Spinal cord (tissue), 10 donors: ENCODE data around the gene PRSS33. TPM values are rescaled to one million over a fixed set of nuclear protein-coding genes. Genes with fewer than 3 reads are reported as not detected.

Experiments
- DNase-seq, 6 donors: peaks; one replicate each; pipeline versions ENCODE4 v3.0.0 to v3.0.0-alpha.2; 2013 to 2015; ENCODE audit warnings: low spot score in 6 of 6, low read depth in 4 of 6
- H3K27ac ChIP-seq: one replicate; pipeline ENCODE4 v1.5.1; 2013; ENCODE audit warnings: low read depth, low read length, control low read depth
- H3K27me3 ChIP-seq: one replicate; pipeline ENCODE4 v1.6.1; 2013; ENCODE audit warnings: low read length; ENCODE audit not compliant: control insufficient read depth, insufficient read depth
- H3K36me3 ChIP-seq: one replicate; pipeline ENCODE4 v1.6.1; 2013; ENCODE audit warnings: low read length; ENCODE audit not compliant: control insufficient read depth, insufficient read depth
- H3K4me1 ChIP-seq: one replicate; pipeline ENCODE4 v1.6.1; 2013; ENCODE audit warnings: low read length; ENCODE audit not compliant: control insufficient read depth, insufficient read depth
- H3K4me3 ChIP-seq: one replicate; pipeline ENCODE4 v1.5.1; 2013; ENCODE audit warnings: low read depth, low read length, control low read depth
- H3K9me3 ChIP-seq: one replicate; pipeline ENCODE4 v1.6.1; 2013; ENCODE audit warnings: low read length; ENCODE audit not compliant: control insufficient read depth, insufficient read depth
- WGBS: methylation state at CpG from one replicate; pipeline ENCODE4 v1.1.5; 2013; ENCODE audit warnings: missing lambda C conversion rate; ENCODE audit not compliant: insufficient coverage; 5-methylcytosine and 5-hydroxymethylcytosine counted together
- polyA plus RNA-seq, 2 donors: library from polyadenylated mRNA; unstranded; fragments of 120-200 nt; gene quantifications; one replicate each; pipeline ENCODE4 v1.2.1, GENCODE V29; 2013; ENCODE audit not compliant: insufficient read length in 2 of 2
- total RNA-seq, 2 donors: library from RNA; depleted of rRNA in 1 of 2; stranded (reverse); fragments of 120-200 nt in 1 of 2; fragments of >200 nt in 1 of 2; gene quantifications; one replicate each; pipeline versions ENCODE4 v1.2.3 to v1.2.4, GENCODE V29; 2013 to 2014
- donor health status: healthy.

Gene PRSS33
- total and polyA plus RNA-seq, 4 donors = 0.17 to 0.24 (median 0.21) TPM; not detected in 1

GRCh38 chr16:2786826-2787151, 571 bp downstream of the PRSS33 start:
- Histone ChIP-seq H3K27me3 (peaks cover 37% of the 10 kb centered on the region), H3K36me3 (no peaks in the 10 kb centered on the region), H3K4me3 (no peak overlapping the region), H3K4me1 (peaks cover 18% of the 10 kb centered on the region), H3K9me3 (no peaks in the 10 kb centered on the region), H3K27ac (no peak overlapping the region)
- no peak for DNase-seq
- 32% methylated on average over 2 of the region's 3 CpGs for WGBS

- H3K9me3 ChIP-seq = no peaks in the 10 kb centered on the region
- no peak for DNase-seq
- peaks cover 18% of the 10 kb centered on the region for H3K4me1 ChIP-seq
- no peaks in the 10 kb centered on the region for H3K36me3 ChIP-seq
- WGBS = 78% methylated on average over 12 of the region's 15 CpGs
- H3K27ac ChIP-seq = no peak overlapping the region
- H3K4me3 ChIP-seq = no peak overlapping the region
- peaks cover 37% of the 10 kb centered on the region for H3K27me3 ChIP-seq
Measured at GRCh38 chr16:2786061-2786825, 1.1 kb downstream of the PRSS33 start.

GRCh38 chr16:2785101-2785991, 2.0 kb downstream of the PRSS33 start:
- H3K4me3 ChIP-seq = no peak overlapping the region
- H3K9me3 ChIP-seq = no peaks in the 10 kb centered on the region
- peaks cover 18% of the 10 kb centered on the region for H3K4me1 ChIP-seq
- no peak for DNase-seq
- peaks cover 35% of the 10 kb centered on the region for H3K27me3 ChIP-seq
- no peak overlapping the region for H3K27ac ChIP-seq
- no peaks in the 10 kb centered on the region for H3K36me3 ChIP-seq
- WGBS = 18% methylated on average over 79 of the region's 79 CpGs

- Histone ChIP-seq H3K36me3 (no peaks in the 10 kb centered on the region), H3K4me3 (no peak overlapping the region), H3K9me3 (no peaks in the 10 kb centered on the region), H3K4me1 (peaks cover 18% of the 10 kb centered on the region), H3K27ac (no peak overlapping the region), H3K27me3 (peaks cover 33% of the 10 kb centered on the region)
- DNase-seq = no peak
- WGBS = 52% methylated on average over 15 of the region's 15 CpGs
Measured at GRCh38 chr16:2784358-2785100, 2.8 kb downstream of the PRSS33 start.

- Histone ChIP-seq H3K4me1 (peaks cover 25% of the 10 kb centered on the region), H3K27me3 (peaks cover 33% of the 10 kb centered on the region), H3K4me3 (no peak overlapping the region), H3K27ac (no peak overlapping the region), H3K36me3 (no peaks in the 10 kb centered on the region), H3K9me3 (no peaks in the 10 kb centered on the region)
- WGBS = 84% methylated on average over 11 of the region's 15 CpGs
- DNase-seq = no peak
Measured at GRCh38 chr16:2783581-2784357, 3.6 kb downstream of the PRSS33 start.

GRCh38 chr16:2782583-2783351, 4.6 kb downstream of the PRSS33 start:
- H3K27me3 ChIP-seq = peaks cover 31% of the 10 kb centered on the region
- H3K9me3 ChIP-seq = no peaks in the 10 kb centered on the region
- no peak overlapping the region for H3K4me3 ChIP-seq
- WGBS = 82% methylated on average over 18 of the region's 20 CpGs
- peaks cover 33% of the 10 kb centered on the region for H3K4me1 ChIP-seq
- no peak overlapping the region for H3K27ac ChIP-seq
- no peak for DNase-seq
- H3K36me3 ChIP-seq = no peaks in the 10 kb centered on the region

- Histone ChIP-seq H3K9me3 (no peaks in the 10 kb centered on the region), H3K27me3 (peaks cover 16% of the 10 kb centered on the region), H3K4me3 (no peak overlapping the region), H3K36me3 (peaks cover 4% of the 10 kb centered on the region), H3K27ac (no peak overlapping the region), H3K4me1 (peaks cover 37% of the 10 kb centered on the region)
- 56% methylated on average over 10 of the region's 17 CpGs for WGBS
- DNase-seq = no peak
Measured at GRCh38 chr16:2779978-2780898, 7.1 kb downstream of the PRSS33 start.
